ENCODE measurements around the gene ZNF586.

DNA sequence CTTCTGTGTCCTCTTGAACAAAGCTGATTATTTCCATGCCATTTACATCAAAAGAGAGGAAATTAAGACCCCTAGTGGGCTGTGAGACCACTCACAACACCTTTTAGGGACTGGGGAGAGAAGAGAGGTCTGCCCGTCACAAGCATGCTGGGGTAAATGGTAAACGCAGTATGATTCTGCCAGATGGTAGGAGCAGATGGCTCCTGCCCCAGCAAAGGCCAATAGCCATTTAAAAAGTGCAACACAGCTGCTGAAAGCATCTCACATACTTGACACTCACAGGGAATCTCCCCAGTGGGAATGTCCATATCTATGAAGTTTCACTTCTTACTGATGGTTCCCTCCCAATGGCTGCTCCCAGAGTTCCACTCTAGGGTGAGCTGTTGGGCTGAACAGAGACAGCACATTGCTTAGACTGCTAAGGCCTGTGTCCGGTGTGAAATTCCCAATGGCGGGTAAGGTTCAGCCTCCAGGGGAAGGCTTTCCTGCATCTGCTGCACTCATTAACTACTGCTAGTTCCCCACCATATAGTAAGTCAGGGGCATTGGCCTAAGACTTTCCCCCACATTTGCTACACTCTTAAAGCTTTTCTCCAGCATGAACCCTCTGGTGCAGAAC, 49.5 kb upstream of the ZNF586 start:
- no peak for TF ChIP-seq POLR2A (IDR thresholded peaks at IDR 0.05)
- TF ChIP-seq, protein P1, sequence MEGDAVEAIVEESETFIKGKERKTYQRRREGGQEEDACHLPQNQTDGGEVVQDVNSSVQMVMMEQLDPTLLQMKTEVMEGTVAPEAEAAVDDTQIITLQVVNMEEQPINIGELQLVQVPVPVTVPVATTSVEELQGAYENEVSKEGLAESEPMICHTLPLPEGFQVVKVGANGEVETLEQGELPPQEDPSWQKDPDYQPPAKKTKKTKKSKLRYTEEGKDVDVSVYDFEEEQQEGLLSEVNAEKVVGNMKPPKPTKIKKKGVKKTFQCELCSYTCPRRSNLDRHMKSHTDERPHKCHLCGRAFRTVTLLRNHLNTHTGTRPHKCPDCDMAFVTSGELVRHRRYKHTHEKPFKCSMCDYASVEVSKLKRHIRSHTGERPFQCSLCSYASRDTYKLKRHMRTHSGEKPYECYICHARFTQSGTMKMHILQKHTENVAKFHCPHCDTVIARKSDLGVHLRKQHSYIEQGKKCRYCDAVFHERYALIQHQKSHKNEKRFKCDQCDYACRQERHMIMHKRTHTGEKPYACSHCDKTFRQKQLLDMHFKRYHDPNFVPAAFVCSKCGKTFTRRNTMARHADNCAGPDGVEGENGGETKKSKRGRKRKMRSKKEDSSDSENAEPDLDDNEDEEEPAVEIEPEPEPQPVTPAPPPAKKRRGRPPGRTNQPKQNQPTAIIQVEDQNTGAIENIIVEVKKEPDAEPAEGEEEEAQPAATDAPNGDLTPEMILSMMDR (IDR thresholded peaks at IDR 0.05) = no peak
- no peak for TF ChIP-seq EP300 (IDR thresholded peaks at IDR 0.05)
- TF ChIP-seq POLR2AphosphoS5 (IDR thresholded peaks at IDR 0.05) = no peak

All from upper lobe of left lung (tissue), 4 donors.